ENCODE results near the gene DDX20. TPM values are rescaled to one million over a fixed set of nuclear protein-coding genes. Genes with fewer than 3 reads are reported as not detected.

DDX20 gene
- total RNA-seq, 1 experiment from 2014 or later: 22.2 TPM

GRCh38 chr1:111727056-111727455 is 28.6 kb upstream of the DDX20 start:
- no peak overlapping the region for H3K27ac ChIP-seq (ENCODE audit: low read length)
- H2AFZ ChIP-seq (ENCODE audit: low read length): no peak overlapping the region
- no TSS peak for BruUV-seq (replicated peaks)
- H3K27me3 ChIP-seq (ENCODE audit: low read length): no peaks in the 10 kb centered on the region
- ChIA-PET CTCF (no interaction called here), POLR2A (ENCODE audit: unreplicated experiment) (no interaction called here)
- H3K4me3 ChIP-seq (ENCODE audit: low read length): no peak overlapping the region
- intact Hi-C loops (cut with micrococcal nuclease): no loop called here
- peaks cover 3% of the 10 kb centered on the region for H3K4me1 ChIP-seq (ENCODE audit: insufficient read depth, low read length)
- H3K9me3 ChIP-seq (ENCODE audit: low read length): no peaks in the 10 kb centered on the region
- TF ChIP-seq EZH2 (IDR thresholded peaks at IDR 0.05; ENCODE audit: low read length, unreplicated experiment) (no peak), CTCF (conservative IDR thresholded peaks at IDR 0.05; ENCODE audit: low read depth, low read length) (no peak), EZH2phosphoT487 (IDR thresholded peaks at IDR 0.05; ENCODE audit: borderline replicate concordance, low read length) (no peak)
- no peaks in the 10 kb centered on the region for H3F3A ChIP-seq (ENCODE audit: low read length, unreplicated experiment)
- no peak for ATAC-seq
- no peak overlapping the region for H3K4me2 ChIP-seq (ENCODE audit: low read length)
- H3K9ac ChIP-seq (ENCODE audit: low read length): no peak overlapping the region
- no peaks in the 10 kb centered on the region for H3K79me2 ChIP-seq (ENCODE audit: low read length)
- no peaks in the 10 kb centered on the region for H3K36me3 ChIP-seq (ENCODE audit: low read depth, low read length)
- DNase-seq: no peak
- no peaks in the 10 kb centered on the region for H3K9me2 ChIP-seq (replicated peaks; ENCODE audit: low read length)
- H4K20me1 ChIP-seq (ENCODE audit: low read length): no peaks in the 10 kb centered on the region

- no peak for TF ChIP-seq EZH2phosphoT487 (IDR thresholded peaks at IDR 0.05; ENCODE audit: borderline replicate concordance, low read length)
- no peak for TF ChIP-seq CTCF (conservative IDR thresholded peaks at IDR 0.05; ENCODE audit: low read depth, low read length)
- no peak for TF ChIP-seq EZH2 (IDR thresholded peaks at IDR 0.05; ENCODE audit: low read length, unreplicated experiment)
- Histone ChIP-seq H3K4me3 (ENCODE audit: low read length) (no peak overlapping the region), H3K9ac (ENCODE audit: low read length) (no peak overlapping the region), H3K36me3 (ENCODE audit: low read depth, low read length) (no peaks in the 10 kb centered on the region), H3K4me1 (ENCODE audit: insufficient read depth, low read length) (no peaks in the 10 kb centered on the region), H3K27ac (ENCODE audit: low read length) (no peak overlapping the region), H4K20me1 (ENCODE audit: low read length) (no peaks in the 10 kb centered on the region), H3K79me2 (ENCODE audit: low read length) (no peaks in the 10 kb centered on the region), H3F3A (ENCODE audit: low read length, unreplicated experiment) (no peaks in the 10 kb centered on the region), H3K4me2 (ENCODE audit: low read length) (no peak overlapping the region), H3K9me2 (replicated peaks; ENCODE audit: low read length) (no peaks in the 10 kb centered on the region), H3K9me3 (ENCODE audit: low read length) (no peaks in the 10 kb centered on the region), H2AFZ (ENCODE audit: low read length) (no peak overlapping the region), H3K27me3 (ENCODE audit: low read length) (no peaks in the 10 kb centered on the region)
- no peak for ATAC-seq
- CTCF ChIA-PET: no interaction called here
- DNase-seq: no peak
- no TSS peak for BruUV-seq (replicated peaks)
- intact Hi-C loops (cut with micrococcal nuclease): no loop called here
- POLR2A ChIA-PET (ENCODE audit: unreplicated experiment): no interaction called here
These were observed 26.3 kb upstream of the DDX20 start for GRCh38 chr1:111729271-111729921.

- ATAC-seq (no peak), DNase-seq (no peak)
- H3K4me3 ChIP-seq (ENCODE audit: low read length): no peak overlapping the region
- H3K79me2 ChIP-seq (ENCODE audit: low read length): no peaks in the 10 kb centered on the region
- BruUV-seq (replicated peaks): no TSS peak
- no peaks in the 10 kb centered on the region for H3K9me2 ChIP-seq (replicated peaks; ENCODE audit: low read length)
- no peak overlapping the region for H3K9ac ChIP-seq (ENCODE audit: low read length)
- POLR2A ChIA-PET (ENCODE audit: unreplicated experiment): no interaction called here
- no peak overlapping the region for H3K27ac ChIP-seq (ENCODE audit: low read length)
- H3K27me3 ChIP-seq (ENCODE audit: low read length): no peaks in the 10 kb centered on the region
- CTCF ChIA-PET: no interaction called here
- H3K9me3 ChIP-seq (ENCODE audit: low read length): no peaks in the 10 kb centered on the region
- H3K4me2 ChIP-seq (ENCODE audit: low read length): no peak overlapping the region
- H2AFZ ChIP-seq (ENCODE audit: low read length): no peak overlapping the region
- H3F3A ChIP-seq (ENCODE audit: low read length, unreplicated experiment): no peaks in the 10 kb centered on the region
- no peaks in the 10 kb centered on the region for H3K4me1 ChIP-seq (ENCODE audit: insufficient read depth, low read length)
- H3K36me3 ChIP-seq (ENCODE audit: low read depth, low read length): no peaks in the 10 kb centered on the region
- intact Hi-C loops (cut with micrococcal nuclease): no loop called here
- no peak for TF ChIP-seq CTCF (conservative IDR thresholded peaks at IDR 0.05; ENCODE audit: low read depth, low read length)
- no peak for TF ChIP-seq EZH2 (IDR thresholded peaks at IDR 0.05; ENCODE audit: low read length, unreplicated experiment)
- no peak for TF ChIP-seq EZH2phosphoT487 (IDR thresholded peaks at IDR 0.05; ENCODE audit: borderline replicate concordance, low read length)
- no peaks in the 10 kb centered on the region for H4K20me1 ChIP-seq (ENCODE audit: low read length)
These were observed 25.6 kb upstream of the DDX20 start for GRCh38 chr1:111729946-111730681.

Measured in PC-3 (cell line).